Liver (tissue), 9 donors: ENCODE data around the gene DNAI4. TPM values are rescaled to one million over a fixed set of nuclear protein-coding genes. Genes with fewer than 3 reads are reported as not detected.

ENCODE experiments used
- DNase-seq: peaks from one replicate; pipeline ENCODE4 v3.0.0-alpha.2; 2017; ENCODE audit warnings: low spot score
- H3K27ac ChIP-seq, 2 donors: one replicate each; pipeline ENCODE4 v1.7.0; 2013; ENCODE audit warnings: inconsistent platforms in 2 of 2, low read length in 2 of 2, control low read depth in 1 of 2, low read depth in 1 of 2, mild to moderate bottlenecking in 1 of 2
- H3K27me3 ChIP-seq, 4 donors: one replicate each; pipeline versions ENCODE4 v1.6.1 to v1.7.0; 2013; ENCODE audit warnings: low read length in 3 of 4, inconsistent platforms in 1 of 4, mild to moderate bottlenecking in 1 of 4, moderate library complexity in 1 of 4; ENCODE audit not compliant: control insufficient read depth in 4 of 4, insufficient read depth in 4 of 4
- H3K36me3 ChIP-seq, 4 donors: one replicate each; pipeline versions ENCODE4 v1.6.1 to v1.7.0; 2013; ENCODE audit warnings: low read length in 3 of 4, mild to moderate bottlenecking in 3 of 4, low read depth in 1 of 4, moderate library complexity in 1 of 4; ENCODE audit not compliant: control insufficient read depth in 4 of 4, insufficient read depth in 3 of 4
- H3K4me1 ChIP-seq, 4 donors: one replicate each; pipeline versions ENCODE4 v1.6.1 to v1.7.0; 2013; ENCODE audit warnings: low read length in 3 of 4, mild to moderate bottlenecking in 3 of 4, moderate library complexity in 1 of 4; ENCODE audit not compliant: control insufficient read depth in 4 of 4, insufficient read depth in 4 of 4
- H3K4me3 ChIP-seq, 3 donors: one replicate each; pipeline versions ENCODE4 v1.6.1 to v1.7.0; 2013; ENCODE audit warnings: low read length in 3 of 3, control low read depth in 1 of 3, low read depth in 1 of 3, mild to moderate bottlenecking in 1 of 3
- H3K9ac ChIP-seq, 2 donors: one replicate each; pipeline ENCODE4 v1.7.0; 2013; ENCODE audit warnings: low read length in 2 of 2, mild to moderate bottlenecking in 2 of 2, moderate library complexity in 2 of 2, control low read depth in 1 of 2, low read depth in 1 of 2
- H3K9me3 ChIP-seq, 4 donors: one replicate each; pipeline versions ENCODE4 v1.6.1 to v1.7.0; 2013; ENCODE audit warnings: low read length in 3 of 4; ENCODE audit not compliant: control insufficient read depth in 4 of 4
- ATF3 ChIP-seq: IDR thresholded peaks from 2 replicates; pipeline ENCODE4 v1.6.1; 2016; ENCODE audit warnings: antibody characterized with exemption
- EGR1 ChIP-seq, 2 donors: IDR thresholded peaks; 2 replicates each; pipeline ENCODE4 v1.6.1; 2016 to 2018; ENCODE audit warnings: antibody characterized with exemption in 2 of 2, low read depth in 2 of 2
- FOXA1 ChIP-seq: IDR thresholded peaks from 2 replicates; pipeline ENCODE4 v1.6.1; 2016; ENCODE audit warnings: antibody characterized with exemption
- FOXA2 ChIP-seq: IDR thresholded peaks from 2 replicates; pipeline ENCODE4 v1.6.1; 2016; ENCODE audit warnings: antibody characterized with exemption
- GABPA ChIP-seq, 2 donors: IDR thresholded peaks in 1 of 2; conservative IDR thresholded peaks in 1 of 2; 2 replicates each; pipeline ENCODE4 v1.6.1; 2016; ENCODE audit warnings: antibody characterized with exemption in 2 of 2, mild to moderate bottlenecking in 1 of 2, moderate library complexity in 1 of 2
- HNF4A ChIP-seq, 2 donors: conservative IDR thresholded peaks; 2 replicates each; pipeline ENCODE4 v1.6.1; 2016; ENCODE audit warnings: antibody characterized with exemption in 2 of 2, mild to moderate bottlenecking in 2 of 2
- HNF4G ChIP-seq: IDR thresholded peaks from 2 replicates; pipeline ENCODE4 v1.6.1; 2016; ENCODE audit warnings: antibody characterized with exemption
- JUND ChIP-seq, 2 donors: IDR thresholded peaks; 2 replicates each; pipeline ENCODE4 v1.6.1; 2016; ENCODE audit warnings: antibody characterized with exemption in 2 of 2
- MAX ChIP-seq: IDR thresholded peaks from 2 replicates; pipeline ENCODE4 v1.6.1; 2016; ENCODE audit warnings: antibody characterized with exemption
- NR2F2 ChIP-seq: IDR thresholded peaks from 2 replicates; pipeline ENCODE4 v1.6.1; 2016; ENCODE audit warnings: antibody characterized with exemption
- RAD21 ChIP-seq, 2 donors: IDR thresholded peaks; 2 replicates each; pipeline ENCODE4 v1.6.1; 2016; ENCODE audit warnings: antibody characterized with exemption in 2 of 2, mild to moderate bottlenecking in 2 of 2
- REST ChIP-seq: IDR thresholded peaks from 2 replicates; pipeline ENCODE4 v1.6.1; 2016; ENCODE audit warnings: antibody characterized with exemption, mild to moderate bottlenecking
- RXRA ChIP-seq, 2 donors: IDR thresholded peaks; 2 replicates each; pipeline ENCODE4 v1.6.1; 2017 to 2018; ENCODE audit warnings: antibody characterized with exemption in 2 of 2, mild to moderate bottlenecking in 1 of 2
- SP1 ChIP-seq: IDR thresholded peaks from 2 replicates; pipeline ENCODE4 v1.6.1; 2018; ENCODE audit warnings: antibody characterized with exemption, mild to moderate bottlenecking
- TAF1 ChIP-seq: conservative IDR thresholded peaks from 2 replicates; pipeline ENCODE4 v1.6.1; 2016; ENCODE audit warnings: antibody characterized with exemption, mild to moderate bottlenecking
- YY1 ChIP-seq: IDR thresholded peaks from 2 replicates; pipeline ENCODE4 v1.6.1; 2016; ENCODE audit warnings: antibody characterized with exemption, mild to moderate bottlenecking
- ZBTB33 ChIP-seq: IDR thresholded peaks from 2 replicates; pipeline ENCODE4 v1.6.1; 2016; ENCODE audit warnings: antibody characterized with exemption
- WGBS: extraction: QIAGEN DNeasy Blood & Tissue Kit; methylation state at CpG from one replicate; pipeline ENCODE4 v1.1.7; 2013; 5-methylcytosine and 5-hydroxymethylcytosine counted together
- polyA plus RNA-seq, 2 donors: library from polyadenylated mRNA; stranded (reverse) in 1 of 2; unstranded in 1 of 2; fragments of 200-250 nt in 1 of 2; fragments of >200 nt in 1 of 2; fragmentation: Nextera tagmentation in 1 of 2; extraction: Ambion mirVana in 1 of 2; gene quantifications; one replicate each; pipeline versions ENCODE4 v1.2.1 to v1.2.3, GENCODE V29; 2013 to 2015
- total RNA-seq, 2 donors: library from RNA; depleted of rRNA; stranded (reverse); fragments of >200 nt; gene quantifications; one replicate each; pipeline ENCODE4 v1.2.3, GENCODE V29; 2014
- TF ChIP-seq, protein P1 (sequence below): fragments of 150-350 bp; IDR thresholded peaks from 2 replicates; pipeline ENCODE4 v1.5.1; 2017; ENCODE audit warnings: improper control_type of control experiment, low read depth, low read length; ENCODE audit not compliant: missing input control
- donor health status: healthy.
- donor health status: healthy.
- donor health status: healthy.
- donor health status: healthy.
- donor health status: healthy.

The DNAI4 gene
- total and polyA plus RNA-seq, 4 donors, result 0.42 to 1.8 (median 0.84) TPM

DNA sequence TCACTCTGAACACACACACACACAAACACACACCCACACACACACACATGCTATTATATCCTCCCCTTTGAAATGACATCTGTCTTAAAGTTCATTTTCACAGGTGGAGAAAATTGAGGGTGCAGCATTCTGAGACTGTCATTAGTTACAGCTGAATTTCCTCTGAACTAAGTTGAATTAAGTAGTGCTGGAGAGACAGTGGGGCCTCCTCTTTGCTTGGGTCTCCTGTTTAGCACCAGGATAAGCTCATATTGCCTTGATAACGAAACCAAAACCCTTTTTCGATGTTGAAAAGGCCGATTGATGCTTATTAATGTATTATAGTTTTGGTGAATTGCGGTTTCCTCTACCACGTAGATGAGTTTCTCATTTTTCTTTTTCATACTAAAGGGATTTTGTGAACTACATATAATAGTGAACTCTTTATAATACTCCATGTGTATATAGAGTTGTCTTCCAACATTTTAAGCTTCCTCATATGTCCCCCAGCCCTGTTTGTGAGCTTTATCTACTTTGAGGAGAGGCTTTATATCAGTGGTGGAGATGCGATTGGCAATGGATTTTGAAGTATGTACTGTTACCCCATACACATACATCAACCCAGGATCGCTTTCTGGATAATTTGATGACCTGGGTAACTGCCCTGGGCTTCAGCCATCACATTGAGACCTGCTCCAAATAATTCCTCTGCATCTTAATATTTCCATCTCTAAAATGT is 155.0 kb downstream of the DNAI4 start:
- DNase-seq, result no peak
- Histone ChIP-seq H3K9ac (no peak overlapping the region), H3K9me3 (no peaks in the 10 kb centered on the region), H3K27ac (no peak overlapping the region), H3K27me3 (no peaks in the 10 kb centered on the region), H3K4me3 (no peak overlapping the region), H3K4me1 (peaks cover 0 to 2% (median 0%) of the 10 kb centered on the region in 4 donors), H3K36me3 (peaks cover 0 to 11% (median 2%) of the 10 kb centered on the region in 4 donors)
- TF ChIP-seq NR2F2 (no peak), HNF4A (conservative IDR thresholded peaks at IDR 0.05) (no peak), FOXA2 (no peak), MAX (no peak), JUND (IDR thresholded peaks at IDR 0.05) (no peak), HNF4G (no peak), YY1 (no peak), SP1 (no peak), ATF3 (no peak), FOXA1 (no peak), EGR1 (IDR thresholded peaks at IDR 0.05; ENCODE audit: low read depth in 2 of 2) (no peak), REST (no peak), ZBTB33 (no peak), TAF1 (no peak), RAD21 (IDR thresholded peaks at IDR 0.05) (no peak), GABPA (IDR thresholded peaks at IDR 0.05 in 1 of 2, conservative IDR thresholded peaks at IDR 0.05 in 1 of 2) (no peak), RXRA (IDR thresholded peaks at IDR 0.05) (no peak)
- TF ChIP-seq, protein P1, sequence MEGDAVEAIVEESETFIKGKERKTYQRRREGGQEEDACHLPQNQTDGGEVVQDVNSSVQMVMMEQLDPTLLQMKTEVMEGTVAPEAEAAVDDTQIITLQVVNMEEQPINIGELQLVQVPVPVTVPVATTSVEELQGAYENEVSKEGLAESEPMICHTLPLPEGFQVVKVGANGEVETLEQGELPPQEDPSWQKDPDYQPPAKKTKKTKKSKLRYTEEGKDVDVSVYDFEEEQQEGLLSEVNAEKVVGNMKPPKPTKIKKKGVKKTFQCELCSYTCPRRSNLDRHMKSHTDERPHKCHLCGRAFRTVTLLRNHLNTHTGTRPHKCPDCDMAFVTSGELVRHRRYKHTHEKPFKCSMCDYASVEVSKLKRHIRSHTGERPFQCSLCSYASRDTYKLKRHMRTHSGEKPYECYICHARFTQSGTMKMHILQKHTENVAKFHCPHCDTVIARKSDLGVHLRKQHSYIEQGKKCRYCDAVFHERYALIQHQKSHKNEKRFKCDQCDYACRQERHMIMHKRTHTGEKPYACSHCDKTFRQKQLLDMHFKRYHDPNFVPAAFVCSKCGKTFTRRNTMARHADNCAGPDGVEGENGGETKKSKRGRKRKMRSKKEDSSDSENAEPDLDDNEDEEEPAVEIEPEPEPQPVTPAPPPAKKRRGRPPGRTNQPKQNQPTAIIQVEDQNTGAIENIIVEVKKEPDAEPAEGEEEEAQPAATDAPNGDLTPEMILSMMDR, result no peak
- WGBS, result 93% methylated on average over 7 of the region's 7 CpGs
